Upper lobe of right lung (tissue), 1 donor: Measurements from ENCODE around the gene BRF1. TPM values are rescaled to one million over a fixed set of nuclear protein-coding genes. Genes with fewer than 3 reads are reported as not detected.

ENCODE experiments used
- ATAC-seq: fragments of 200-7000 bp; cut with Tn5 transposase; one replicate; pipeline ENCODE4 v1.9.1; 2020; ENCODE audit warnings: mild to moderate bottlenecking, moderate library complexity
- DNase-seq: peaks from one replicate; pipeline ENCODE4 v3.0.0-alpha.2; 2020
- H3K27ac ChIP-seq: fragments of 200-600 bp; one replicate; pipeline ENCODE4 v1.8.0; 2022
- H3K27me3 ChIP-seq: fragments of 200-600 bp; one replicate; pipeline ENCODE4 v1.8.0; 2022; ENCODE audit warnings: mild to moderate bottlenecking
- H3K36me3 ChIP-seq: fragments of 200-600 bp; one replicate; pipeline ENCODE4 v1.8.0; 2022
- H3K4me1 ChIP-seq: fragments of 200-600 bp; one replicate; pipeline ENCODE4 v1.8.0; 2022
- H3K4me3 ChIP-seq: fragments of 200-600 bp; one replicate; pipeline ENCODE4 v1.8.0; 2022; ENCODE audit warnings: mild to moderate bottlenecking
- H3K9me3 ChIP-seq: fragments of 200-600 bp; one replicate; pipeline ENCODE4 v1.8.0; 2022
- intact Hi-C: fragments of 100-400 bp; cut with DNase I; formaldehyde crosslinking; loops from one replicate; pipeline ENCODE4 v1.11.0; 2022
- total RNA-seq: library from RNA; stranded (reverse); fragmentation: NEBNext Ultra II Directional; extraction: Animal tissue kit (Norgen Biotek cat#: 25700); gene quantifications from one replicate; pipeline ENCODE4 v1.2.1, GENCODE V29; 2021
- TF ChIP-seq, protein P1 (sequence below): fragments of 200-600 bp; IDR thresholded peaks from one replicate; pipeline ENCODE4 v1.8.0; 2022; ENCODE audit warnings: antibody characterized with exemption
- donor health status: DM: no; HTN: yes; CAD: no; lungs with severe emphysema.

BRF1 gene
- total RNA-seq, 1 donor from 2014 or later, result 31.2 TPM

DNA sequence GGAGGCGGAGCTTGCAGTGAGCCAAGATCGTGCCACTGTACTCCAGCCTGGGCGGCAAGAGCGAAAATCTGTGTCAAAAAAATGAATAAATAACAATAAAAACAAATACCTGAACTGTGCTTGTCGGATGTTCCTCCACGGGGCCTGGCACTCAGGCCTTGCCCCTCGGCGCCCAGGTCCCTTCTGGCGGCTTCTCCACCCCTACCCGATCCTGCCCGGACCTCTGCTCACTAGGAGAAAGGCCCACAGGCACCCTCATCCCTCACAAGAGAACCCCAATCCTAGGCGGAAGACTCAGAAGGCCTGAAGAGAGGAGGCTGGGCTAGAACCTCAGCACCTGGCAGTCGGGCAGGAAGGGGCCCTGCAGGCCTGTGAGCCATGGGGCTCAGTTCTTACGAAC lies 73.5 kb downstream of the BRF1 start:
- TF ChIP-seq, protein P1, sequence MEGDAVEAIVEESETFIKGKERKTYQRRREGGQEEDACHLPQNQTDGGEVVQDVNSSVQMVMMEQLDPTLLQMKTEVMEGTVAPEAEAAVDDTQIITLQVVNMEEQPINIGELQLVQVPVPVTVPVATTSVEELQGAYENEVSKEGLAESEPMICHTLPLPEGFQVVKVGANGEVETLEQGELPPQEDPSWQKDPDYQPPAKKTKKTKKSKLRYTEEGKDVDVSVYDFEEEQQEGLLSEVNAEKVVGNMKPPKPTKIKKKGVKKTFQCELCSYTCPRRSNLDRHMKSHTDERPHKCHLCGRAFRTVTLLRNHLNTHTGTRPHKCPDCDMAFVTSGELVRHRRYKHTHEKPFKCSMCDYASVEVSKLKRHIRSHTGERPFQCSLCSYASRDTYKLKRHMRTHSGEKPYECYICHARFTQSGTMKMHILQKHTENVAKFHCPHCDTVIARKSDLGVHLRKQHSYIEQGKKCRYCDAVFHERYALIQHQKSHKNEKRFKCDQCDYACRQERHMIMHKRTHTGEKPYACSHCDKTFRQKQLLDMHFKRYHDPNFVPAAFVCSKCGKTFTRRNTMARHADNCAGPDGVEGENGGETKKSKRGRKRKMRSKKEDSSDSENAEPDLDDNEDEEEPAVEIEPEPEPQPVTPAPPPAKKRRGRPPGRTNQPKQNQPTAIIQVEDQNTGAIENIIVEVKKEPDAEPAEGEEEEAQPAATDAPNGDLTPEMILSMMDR, result no peak
- peaks cover 24% of the 10 kb centered on the region for H3K36me3 ChIP-seq
- intact Hi-C loops, result no loop called here

DNA sequence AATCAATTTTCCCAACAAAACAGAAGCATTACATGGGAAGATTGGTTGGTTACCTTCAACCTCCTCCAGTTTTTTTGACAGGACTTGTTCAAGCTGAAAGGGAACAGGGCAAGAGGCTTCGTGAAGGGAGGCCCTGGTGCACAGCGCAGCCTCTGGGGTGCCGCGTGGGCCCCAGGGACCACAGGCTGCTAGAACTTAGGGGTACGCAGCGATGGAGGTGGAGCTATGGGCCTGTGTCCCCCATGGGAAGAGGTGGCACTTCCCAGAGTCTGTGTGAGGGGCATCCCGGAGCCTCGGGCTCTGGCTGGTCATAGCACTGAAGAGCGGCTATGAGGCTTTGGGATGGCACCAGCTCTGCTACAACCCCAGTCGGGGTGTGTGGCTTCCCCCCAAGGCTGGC lies 74.6 kb downstream of the BRF1 start:
- no peaks in the 10 kb centered on the region for H3K27me3 ChIP-seq
- TF ChIP-seq, protein P1, result no peak
- ATAC-seq (no peak), DNase-seq (no peak)
- peaks cover 33% of the 10 kb centered on the region for H3K36me3 ChIP-seq
- intact Hi-C loops, result no loop called here
- H3K4me1 ChIP-seq, result no peaks in the 10 kb centered on the region
- no peaks in the 10 kb centered on the region for H3K9me3 ChIP-seq
- no peak overlapping the region for H3K27ac ChIP-seq
- H3K4me3 ChIP-seq, result no peak overlapping the region

More for the DNA sequence above, 73.5 kb downstream of the BRF1 start:
- no peaks in the 10 kb centered on the region for H3K9me3 ChIP-seq
- H3K4me3 ChIP-seq, result no peak overlapping the region
- no peak overlapping the region for H3K27ac ChIP-seq
- ATAC-seq (no peak), DNase-seq (no peak)
- no peaks in the 10 kb centered on the region for H3K27me3 ChIP-seq
- no peaks in the 10 kb centered on the region for H3K4me1 ChIP-seq

GRCh38 chr14:105224845-105225570 lies 75.8 kb downstream of the BRF1 start:
- TF ChIP-seq, protein P1, result no peak
- Histone ChIP-seq H3K36me3 (peaks cover 44% of the 10 kb centered on the region), H3K4me1 (no peaks in the 10 kb centered on the region), H3K9me3 (no peaks in the 10 kb centered on the region), H3K4me3 (no peak overlapping the region), H3K27me3 (no peaks in the 10 kb centered on the region), H3K27ac (peak overlapping the region; percentile 72)
- ATAC-seq, result no peak
- intact Hi-C loops, result no loop called here
- no peak for DNase-seq

DNA sequence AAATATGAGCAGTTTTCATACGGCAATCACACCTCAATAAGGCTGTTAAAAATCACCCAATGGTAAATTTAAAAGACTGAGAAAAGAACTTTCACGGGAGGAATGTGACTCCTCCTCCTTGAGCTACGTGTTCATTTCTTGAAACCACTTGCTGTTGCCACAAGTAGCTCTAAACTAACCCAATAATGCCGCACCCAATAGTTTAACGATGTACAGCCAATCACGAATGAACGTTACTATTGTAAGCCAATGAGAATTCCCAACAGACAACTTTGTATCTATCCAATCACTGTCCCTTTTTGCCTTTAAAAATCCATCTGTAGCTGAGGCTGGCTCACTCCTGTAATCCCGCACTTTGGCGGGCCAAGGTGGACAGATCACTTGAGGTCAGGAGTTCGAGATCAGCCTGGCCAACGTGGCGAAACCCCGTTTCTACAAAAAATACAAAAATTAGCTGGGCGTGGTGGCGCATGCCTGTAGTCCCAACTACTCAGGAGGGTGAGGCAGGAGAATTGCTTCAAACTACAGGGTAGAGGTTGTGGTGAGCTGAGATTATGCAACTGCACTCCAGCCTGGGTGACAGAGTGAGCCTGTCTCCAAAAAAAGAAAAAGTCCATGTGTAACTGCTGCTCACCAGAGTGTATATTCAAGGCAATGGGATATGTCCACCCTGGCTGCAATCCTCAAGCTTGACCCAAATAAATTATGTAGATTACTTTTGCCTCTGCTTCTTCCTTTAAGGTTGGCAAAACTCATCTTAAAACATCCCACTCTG lies 76.8 kb downstream of the BRF1 start:
- DNase-seq, result no peak
- no peak overlapping the region for H3K4me3 ChIP-seq
- H3K9me3 ChIP-seq, result no peaks in the 10 kb centered on the region
- intact Hi-C loops, result no loop called here
- TF ChIP-seq, protein P1, result no peak
- H3K4me1 ChIP-seq, result no peaks in the 10 kb centered on the region
- peak; percentile 65 for ATAC-seq
- peak overlapping the region; percentile 72 for H3K27ac ChIP-seq
- H3K27me3 ChIP-seq, result no peaks in the 10 kb centered on the region
- H3K36me3 ChIP-seq, result peaks cover 54% of the 10 kb centered on the region

DNA sequence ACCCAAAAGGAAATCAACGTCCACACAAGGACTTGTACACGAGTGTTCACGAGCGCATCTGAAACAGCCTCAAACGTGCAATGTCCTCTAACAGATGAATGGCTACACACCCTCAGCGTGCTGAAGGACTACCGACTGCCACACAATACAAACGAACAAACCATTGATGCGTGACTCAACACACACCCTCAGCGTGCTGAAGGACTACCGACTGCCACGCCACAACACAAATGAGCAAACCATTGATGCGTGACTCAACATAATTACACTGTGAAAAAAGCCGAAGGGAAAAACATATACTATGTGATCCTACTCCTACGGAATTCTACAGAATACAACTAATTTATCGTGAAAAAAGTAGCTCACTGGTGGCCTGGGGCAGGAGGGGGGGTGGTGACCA lies 77.5 kb downstream of the BRF1 start:
- Histone ChIP-seq H3K36me3 (peaks cover 60% of the 10 kb centered on the region), H3K9me3 (no peaks in the 10 kb centered on the region), H3K27ac (peak overlapping the region; percentile 72), H3K4me1 (no peaks in the 10 kb centered on the region), H3K4me3 (no peak overlapping the region), H3K27me3 (no peaks in the 10 kb centered on the region)
- ATAC-seq, result peak; percentile 50
- TF ChIP-seq, protein P1, result no peak
- DNase-seq, result no peak
- intact Hi-C loops, result no loop called here
